ENCODE measurements around the gene WDR20. TPM values are rescaled to one million over a fixed set of nuclear protein-coding genes. Genes with fewer than 3 reads are reported as not detected.
A peak's percentile ranks its signal among the peaks of the same experiment; 100 is the strongest.

Gene WDR20
- total and polyA plus RNA-seq, 11 donors: 10.4 to 26.5 (median 19.5) TPM

GRCh38 chr14:102201776-102202175 lies 62.1 kb downstream of the WDR20 start:
- WGBS, 4 donors: 82 to 87% (median 85%) methylated on average over 4 of the region's 4 CpGs
- DNase-seq (no peak), ATAC-seq (no peak)
- Histone ChIP-seq H3K4me1 (peaks cover 0 to 14% (median 2%) of the 10 kb centered on the region in 12 donors), H3K9me3 (no peaks in the 10 kb centered on the region), H3K27me3 (no peaks in the 10 kb centered on the region), H3K27ac (no peak overlapping the region), H3K36me3 (peaks cover 0 to 72% (median 62%) of the 10 kb centered on the region in 9 donors), H3K4me3 (no peak overlapping the region)
- no peak for TF ChIP-seq POLR2A (IDR thresholded peaks at IDR 0.05)
- no peak for TF ChIP-seq CTCF (IDR thresholded peaks at IDR 0.05)
- intact Hi-C loops (cut with DNase I): loop anchor here in 1 of 10 donors (2.0 kb wide), 1 partner anchor 75 kb away; no protein-coding TSS in a partner anchor

- H3K27ac ChIP-seq: no peak overlapping the region
- no peak for DNase-seq
- 84 to 91% (median 88%) methylated on average over 3 of the region's 3 CpGs for WGBS, 4 donors
- H3K36me3 ChIP-seq: peaks cover 0 to 64% (median 56%) of the 10 kb centered on the region in 9 donors
- peaks cover 0 to 15% (median 0%) of the 10 kb centered on the region in 12 donors for H3K4me1 ChIP-seq
- no peak for ATAC-seq
- H3K9me3 ChIP-seq: no peaks in the 10 kb centered on the region
- TF ChIP-seq POLR2A (IDR thresholded peaks at IDR 0.05): no peak
- no peak for TF ChIP-seq CTCF (IDR thresholded peaks at IDR 0.05)
- intact Hi-C loops (cut with DNase I): loop anchor here in 1 of 10 donors (2.0 kb wide), 1 partner anchor 76 kb away; no protein-coding TSS in a partner anchor
- no peaks in the 10 kb centered on the region for H3K27me3 ChIP-seq
- no peak overlapping the region for H3K4me3 ChIP-seq
These were observed 63.2 kb downstream of the WDR20 start for GRCh38 chr14:102202944-102203343.

- H3K9me3 ChIP-seq: no peaks in the 10 kb centered on the region
- intact Hi-C loops (cut with DNase I): loop anchor here in 1 of 10 donors (2.0 kb wide), 1 partner anchor 77 kb away; no protein-coding TSS in a partner anchor
- ATAC-seq: peak in 1 of 4 donors; percentile 34
These were observed 63.7 kb downstream of the WDR20 start for GRCh38 chr14:102203382-102203781.

GRCh38 chr14:102205560-102205959 lies 65.9 kb downstream of the WDR20 start:
- intact Hi-C loops (cut with DNase I): no loop called here
- peaks cover 0 to 19% (median 0%) of the 10 kb centered on the region in 12 donors for H3K4me1 ChIP-seq
- peaks cover 0 to 70% (median 50%) of the 10 kb centered on the region in 9 donors for H3K36me3 ChIP-seq
- DNase-seq: no peak
- WGBS, 4 donors: 82 to 93% (median 87%) methylated on average over 5 of the region's 5 CpGs
- no peak overlapping the region for H3K4me3 ChIP-seq
- no peak for TF ChIP-seq CTCF (IDR thresholded peaks at IDR 0.05)
- TF ChIP-seq POLR2A (IDR thresholded peaks at IDR 0.05): no peak
- H3K27me3 ChIP-seq: no peaks in the 10 kb centered on the region
- no peak overlapping the region for H3K27ac ChIP-seq
- no peaks in the 10 kb centered on the region for H3K9me3 ChIP-seq
- no peak for ATAC-seq

More at GRCh38 chr14:102203382-102203781, 63.7 kb downstream of the WDR20 start:
- Histone ChIP-seq H3K36me3 (peaks cover 0 to 62% (median 56%) of the 10 kb centered on the region in 9 donors), H3K27ac (no peak overlapping the region), H3K4me1 (peaks cover 0 to 15% (median 0%) of the 10 kb centered on the region in 12 donors), H3K27me3 (no peaks in the 10 kb centered on the region), H3K4me3 (no peak overlapping the region)
- WGBS, 4 donors: 55 to 73% (median 63%) methylated on average over 6 of the region's 6 CpGs
- no peak for TF ChIP-seq CTCF (IDR thresholded peaks at IDR 0.05)
- TF ChIP-seq POLR2A (IDR thresholded peaks at IDR 0.05): no peak
- DNase-seq: no peak
